Stimulated activated naive CD8-positive, alpha-beta T cell treated with anti-CD3 and anti-CD28 coated beads, Interleukin-15, Interleukin-2, amounts not matched to agents 100 ng/mL and 50 ng/mL, for 24 hours (primary cell): ENCODE data around the gene LTB.
"Not testable (repeated sequence)": the region's sequence is repeated elsewhere in the genome, so short reads cannot be mapped to it uniquely, and the experiment has no call there.

Experiments used
- H3K27ac Mint-ChIP-seq: one replicate; pipeline ENCODE4 v1.8.0; 2021; ENCODE audit warnings: mild to moderate bottlenecking, mixed read lengths
- H3K27me3 Mint-ChIP-seq: one replicate; pipeline ENCODE4 v1.8.0; 2021; ENCODE audit warnings: mixed read lengths
- H3K36me3 Mint-ChIP-seq: one replicate; pipeline ENCODE4 v1.8.0; 2021; ENCODE audit warnings: low read depth, mixed read lengths
- H3K4me1 Mint-ChIP-seq: one replicate; pipeline ENCODE4 v1.8.0; 2021; ENCODE audit warnings: low read depth, mixed read lengths
- H3K4me3 Mint-ChIP-seq: one replicate; pipeline ENCODE4 v1.8.0; 2021; ENCODE audit warnings: mild to moderate bottlenecking, mixed read lengths
- H3K9me3 Mint-ChIP-seq: one replicate; pipeline ENCODE4 v1.8.0; 2021; ENCODE audit warnings: mixed read lengths

The LTB gene

DNA sequence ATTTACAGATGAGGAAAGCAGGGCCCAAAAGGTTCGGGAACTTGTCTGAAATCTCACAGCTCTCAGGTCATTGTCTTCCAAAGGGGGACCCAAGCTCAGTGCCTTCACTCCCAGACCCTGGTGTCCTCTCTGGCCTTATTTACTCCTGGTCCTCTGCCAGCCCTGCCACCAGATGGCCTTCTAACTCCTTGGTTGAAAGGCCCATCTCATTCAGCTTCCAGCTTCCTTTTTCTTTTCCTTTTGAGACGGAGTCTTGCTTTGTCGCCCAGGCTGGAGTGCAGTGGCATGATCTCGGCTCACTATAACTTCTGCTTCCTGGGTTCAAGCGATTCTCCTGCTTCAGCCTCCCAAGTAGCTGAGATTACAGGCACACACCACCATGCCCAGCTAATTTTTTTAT is 30.9 kb downstream of the LTB start:
- H3K4me1 Mint-ChIP-seq = peaks cover 75% of the 10 kb centered on the region
- peaks cover 30% of the 10 kb centered on the region for H3K36me3 Mint-ChIP-seq
- not testable (repeated sequence) for H3K27me3 Mint-ChIP-seq, H3K9me3 Mint-ChIP-seq, H3K27ac Mint-ChIP-seq
- peak overlapping the region; percentile 41 for H3K4me3 Mint-ChIP-seq

DNA sequence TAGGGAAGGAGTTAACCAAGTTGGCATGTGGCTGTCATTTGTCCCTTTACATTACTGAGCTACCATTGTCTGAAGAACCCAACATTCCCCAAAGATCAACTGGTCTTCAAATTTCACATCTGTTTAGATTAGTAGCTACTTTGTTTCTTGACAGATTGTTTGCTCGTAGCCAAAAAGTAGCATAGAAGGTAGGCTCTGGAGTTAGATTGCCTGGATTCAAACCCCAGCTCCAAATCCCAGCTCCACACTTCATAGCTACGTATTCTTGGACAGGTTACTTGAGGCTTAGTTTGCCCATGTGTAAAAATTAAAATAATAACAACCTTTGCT is 33.7 kb downstream of the LTB start:
- peak overlapping the region; percentile 85 for H3K4me3 Mint-ChIP-seq
- H3K36me3 Mint-ChIP-seq = peaks cover 25% of the 10 kb centered on the region
- H3K9me3 Mint-ChIP-seq = no peaks in the 10 kb centered on the region
- H3K4me1 Mint-ChIP-seq = peaks cover 67% of the 10 kb centered on the region
- no peaks in the 10 kb centered on the region for H3K27me3 Mint-ChIP-seq
- H3K27ac Mint-ChIP-seq = peak overlapping the region; percentile 61

DNA sequence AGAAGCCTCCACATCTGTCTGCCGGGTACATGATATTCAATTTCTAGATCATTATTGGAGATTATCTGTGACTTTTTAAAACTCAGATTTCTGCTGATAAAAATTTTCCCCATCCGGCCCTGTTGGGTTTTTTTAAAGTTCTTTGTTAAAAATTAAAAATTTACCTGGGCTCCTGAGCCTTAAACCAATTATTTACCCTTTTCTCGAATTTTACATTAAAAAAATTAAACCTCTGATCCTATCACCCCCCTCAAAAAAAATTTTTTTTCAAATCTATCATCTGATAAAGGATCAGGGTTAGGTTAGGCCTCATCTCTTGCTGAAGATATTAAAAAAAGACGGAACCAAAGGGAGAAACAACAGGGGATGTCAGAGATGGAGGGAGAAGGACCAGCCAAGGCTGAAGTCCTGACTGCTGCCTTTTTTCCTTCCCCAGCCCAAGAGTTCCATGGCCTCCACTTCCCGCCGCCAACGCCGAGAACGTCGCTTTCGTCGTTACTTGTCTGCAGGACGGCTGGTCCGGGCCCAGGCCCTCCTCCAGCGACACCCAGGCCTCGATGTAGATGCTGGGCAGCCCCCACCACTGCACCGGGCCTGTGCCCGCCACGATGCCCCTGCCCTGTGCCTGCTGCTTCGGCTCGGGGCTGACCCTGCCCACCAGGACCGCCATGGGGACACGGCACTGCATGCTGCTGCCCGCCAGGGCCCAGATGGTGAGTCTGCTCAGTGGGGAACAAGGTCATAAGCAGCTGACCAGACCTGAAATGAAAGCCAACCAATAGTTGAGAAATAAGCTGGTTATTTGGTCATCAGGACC is 34.3 kb downstream of the LTB start:
- Mint-ChIP-seq H3K36me3 (peaks cover 20% of the 10 kb centered on the region), H3K4me3 (peak overlapping the region; percentile 85), H3K27ac (peak overlapping the region; percentile 90), H3K9me3 (no peaks in the 10 kb centered on the region), H3K4me1 (peaks cover 69% of the 10 kb centered on the region), H3K27me3 (no peaks in the 10 kb centered on the region)

DNA sequence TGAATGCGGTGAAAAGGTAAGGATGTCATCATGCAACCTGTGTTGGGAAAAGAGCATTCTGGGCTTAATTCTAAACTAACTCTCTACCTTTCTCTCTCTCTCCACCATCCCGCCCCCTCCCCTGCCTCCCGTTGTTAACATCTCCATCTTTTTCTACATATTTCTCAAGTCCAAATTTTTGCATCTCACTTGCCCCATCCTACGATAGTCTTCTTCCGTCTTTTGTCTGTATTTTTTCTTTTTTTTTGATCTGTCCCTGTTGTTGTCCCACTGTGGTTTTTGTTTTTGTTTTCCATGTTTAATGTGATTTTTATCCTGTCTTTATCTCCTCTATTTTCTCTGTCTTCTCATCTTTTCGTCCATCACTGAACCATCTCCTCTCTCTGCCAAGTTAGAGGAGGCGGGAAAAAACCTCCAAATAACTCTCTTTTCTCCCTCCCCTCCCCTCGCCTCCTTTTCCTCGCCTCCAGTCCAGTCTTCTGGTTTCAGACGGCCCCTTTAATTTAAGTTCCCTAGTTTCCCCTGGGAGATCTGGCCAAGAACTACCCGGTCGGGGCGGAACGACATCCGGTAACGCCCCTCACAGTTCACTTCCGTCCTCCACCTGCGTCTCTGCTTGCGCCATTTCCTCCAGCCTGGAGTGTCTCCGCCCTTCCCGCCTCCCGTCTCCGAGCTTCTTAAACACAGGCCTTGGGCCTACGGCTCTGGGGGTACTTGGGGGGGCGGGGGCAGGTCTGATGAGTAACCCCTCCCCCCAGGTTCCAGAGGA is 35.1 kb downstream of the LTB start, which contains the start of gene NFKBIL1:
Gene NFKBIL1, plus strand, starts transcription at position 651 of the 769 bp plus-strand sequence. Its CDS starts 87 bp downstream, at position 738.
- H3K4me1 Mint-ChIP-seq = peaks cover 71% of the 10 kb centered on the region
- H3K9me3 Mint-ChIP-seq = no peaks in the 10 kb centered on the region
- H3K4me3 Mint-ChIP-seq = peak within 1 kb of the TSS; percentile 85
- H3K27me3 Mint-ChIP-seq = no peaks in the 10 kb centered on the region
- H3K36me3 Mint-ChIP-seq = peaks cover 13% of the 10 kb centered on the region
- peak within 1 kb of the TSS; percentile 90 for H3K27ac Mint-ChIP-seq

DNA sequence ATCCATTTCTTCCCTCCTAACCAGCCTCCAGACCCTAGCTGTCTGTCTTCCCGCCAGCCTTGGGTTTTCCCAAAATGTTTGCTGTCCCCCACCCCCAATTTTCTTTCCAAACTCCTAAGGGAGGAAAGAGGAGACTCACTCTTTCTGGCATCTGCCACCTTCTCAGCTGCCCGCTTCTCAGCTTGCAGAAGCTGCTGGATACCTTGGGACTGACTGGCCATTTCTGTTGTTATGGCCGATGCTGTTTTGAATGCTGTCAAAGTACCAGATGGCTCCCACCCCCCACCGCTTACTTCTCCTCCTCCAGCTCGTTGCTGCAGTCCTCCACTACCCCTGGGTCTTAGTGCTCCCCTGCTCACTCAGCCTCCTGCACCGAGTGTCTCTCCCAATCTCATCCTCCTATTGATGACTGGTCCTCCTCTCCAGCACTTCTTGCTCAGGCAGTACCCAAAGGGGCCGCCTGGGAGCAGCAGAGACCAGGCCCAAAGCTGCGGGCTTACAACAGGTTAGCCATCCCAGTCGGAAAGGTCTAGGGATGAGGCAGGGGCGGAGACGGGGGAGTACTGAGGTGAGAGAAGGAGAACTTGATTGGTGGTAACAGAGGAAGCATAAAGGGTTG is 35.8 kb downstream of the LTB start, which contains the start of gene ATP6V1G2:
Gene ATP6V1G2, minus strand, starts transcription at position 270 of the 619 bp plus-strand sequence. Its CDS starts 49 bp downstream, at position 221.
- Mint-ChIP-seq H3K4me3 (peak within 1 kb of the TSS; percentile 85), H3K9me3 (no peaks in the 10 kb centered on the region), H3K27ac (peak within 1 kb of the TSS; percentile 90), H3K36me3 (peaks cover 13% of the 10 kb centered on the region), H3K4me1 (peaks cover 68% of the 10 kb centered on the region), H3K27me3 (no peaks in the 10 kb centered on the region)

DNA sequence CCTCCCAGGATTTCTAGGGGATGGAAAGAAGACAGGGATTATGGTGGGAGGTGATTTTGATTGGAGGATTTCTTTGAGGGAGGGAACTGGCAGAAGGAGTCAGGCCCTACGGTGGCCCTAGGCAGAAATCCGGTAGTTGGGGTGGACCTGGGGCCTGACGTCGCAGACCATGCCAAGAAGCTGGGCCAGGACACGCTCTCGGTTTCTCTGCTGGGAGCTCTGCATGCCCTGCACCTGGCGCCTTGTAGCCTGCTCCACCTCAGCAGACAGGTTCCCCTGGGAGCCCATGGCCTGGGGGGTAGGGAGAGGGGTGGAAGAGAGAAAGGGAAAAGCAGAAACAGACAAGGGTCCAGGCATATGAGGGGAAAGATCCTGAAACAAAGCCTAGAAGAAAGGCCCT is 36.9 kb downstream of the LTB start:
- H3K27me3 Mint-ChIP-seq = no peaks in the 10 kb centered on the region
- peaks cover 66% of the 10 kb centered on the region for H3K4me1 Mint-ChIP-seq
- H3K27ac Mint-ChIP-seq = no peak overlapping the region
- no peaks in the 10 kb centered on the region for H3K9me3 Mint-ChIP-seq
- H3K4me3 Mint-ChIP-seq = no peak overlapping the region
- H3K36me3 Mint-ChIP-seq = peaks cover 24% of the 10 kb centered on the region

DNA sequence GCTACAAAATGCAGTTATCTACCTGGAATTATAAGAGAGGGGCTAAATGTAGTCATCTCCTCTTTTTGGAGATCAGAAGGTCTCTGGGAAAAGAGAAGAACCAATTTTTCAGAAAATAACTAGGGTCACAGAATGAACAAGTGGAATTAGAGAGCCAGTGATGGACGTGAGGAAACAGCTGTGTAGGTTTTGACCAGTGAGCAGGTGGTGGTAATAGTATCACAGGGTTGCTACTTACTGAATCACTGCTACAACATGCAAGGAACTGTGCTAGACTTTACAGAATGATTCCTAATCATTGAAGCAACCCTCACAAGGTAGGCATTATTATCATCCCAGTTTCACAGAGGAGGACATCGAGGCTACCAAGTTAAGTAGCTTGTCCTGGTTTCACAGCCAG is 37.5 kb downstream of the LTB start:
- H3K9me3 Mint-ChIP-seq = no peaks in the 10 kb centered on the region
- no peaks in the 10 kb centered on the region for H3K27me3 Mint-ChIP-seq
- H3K27ac Mint-ChIP-seq = no peak overlapping the region
- peaks cover 69% of the 10 kb centered on the region for H3K4me1 Mint-ChIP-seq
- H3K36me3 Mint-ChIP-seq = peaks cover 29% of the 10 kb centered on the region
- no peak overlapping the region for H3K4me3 Mint-ChIP-seq

DNA sequence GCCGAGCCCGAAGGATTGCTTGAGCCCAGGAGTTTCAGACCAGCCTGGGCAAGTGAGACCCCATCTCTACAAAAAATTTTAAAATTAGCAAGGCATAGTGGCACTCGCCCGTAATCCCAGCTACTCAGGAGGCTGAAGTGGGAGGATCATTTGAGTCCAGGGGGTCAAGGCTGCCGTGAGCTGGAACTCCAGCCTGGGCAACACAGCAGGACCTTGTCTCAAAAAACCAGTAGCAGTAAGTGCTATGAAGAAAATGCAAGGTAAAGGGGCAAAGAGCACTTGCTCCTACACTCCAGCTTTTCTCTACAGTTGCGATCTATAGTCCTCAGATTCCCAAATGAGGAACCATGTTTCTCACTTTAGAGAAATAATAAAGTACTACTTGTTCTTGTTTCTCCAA is 38.6 kb downstream of the LTB start:
- H3K36me3 Mint-ChIP-seq = peaks cover 32% of the 10 kb centered on the region
- H3K27me3 Mint-ChIP-seq = no peaks in the 10 kb centered on the region
- H3K4me1 Mint-ChIP-seq = peaks cover 69% of the 10 kb centered on the region
- no peak overlapping the region for H3K4me3 Mint-ChIP-seq
- no peaks in the 10 kb centered on the region for H3K9me3 Mint-ChIP-seq
- H3K27ac Mint-ChIP-seq = no peak overlapping the region

DNA sequence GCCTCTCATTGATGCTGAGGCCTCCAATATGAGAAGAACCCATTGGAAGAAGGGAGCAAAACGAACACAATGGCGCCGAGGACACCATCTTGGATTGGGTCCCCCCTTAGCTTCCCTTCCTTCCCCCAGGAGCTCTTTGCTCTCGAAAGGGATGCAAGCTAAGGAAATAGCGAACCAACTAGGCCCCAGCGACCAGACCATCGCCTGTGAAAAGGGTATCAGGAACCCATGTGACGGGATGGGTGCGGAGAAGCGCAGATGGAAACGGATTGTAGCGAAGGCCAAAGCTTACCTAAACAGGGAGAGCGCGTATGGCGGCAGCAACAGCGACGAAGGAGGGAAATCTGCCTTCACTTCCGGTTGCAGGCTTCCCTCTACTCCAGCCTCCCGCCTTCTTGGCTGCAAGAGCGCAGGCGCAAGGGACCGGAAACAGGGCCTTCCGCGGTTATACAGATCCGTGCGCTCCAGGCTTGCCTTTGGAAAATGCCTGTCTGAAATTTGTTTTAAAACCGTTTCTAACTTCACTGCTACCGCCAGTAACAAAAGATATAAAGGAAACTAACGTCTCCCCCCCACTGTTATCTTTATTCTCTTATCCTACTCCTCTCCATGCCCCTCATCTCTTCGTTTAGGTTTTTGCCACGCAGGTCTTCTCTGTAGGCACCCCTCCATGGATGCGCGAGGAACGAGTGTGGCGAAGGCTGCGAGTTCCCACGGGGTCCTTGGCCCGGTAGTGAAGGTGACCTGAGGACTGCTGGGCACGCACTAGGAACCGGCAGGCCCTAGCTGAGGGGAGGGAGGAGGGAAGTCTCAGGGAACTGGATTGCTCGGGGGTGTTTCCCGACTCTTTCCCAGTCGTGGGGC is 40.3 kb downstream of the LTB start, which contains the start of gene DDX39B:
Gene DDX39B, minus strand, starts transcription at position 346 of the 864 bp plus-strand sequence. CDS start 1,471 bp downstream, outside the sequence.
- H3K4me3 Mint-ChIP-seq = peak within 1 kb of the TSS; percentile 86
- no peaks in the 10 kb centered on the region for H3K27me3 Mint-ChIP-seq
- H3K4me1 Mint-ChIP-seq = peaks cover 63% of the 10 kb centered on the region

DNA sequence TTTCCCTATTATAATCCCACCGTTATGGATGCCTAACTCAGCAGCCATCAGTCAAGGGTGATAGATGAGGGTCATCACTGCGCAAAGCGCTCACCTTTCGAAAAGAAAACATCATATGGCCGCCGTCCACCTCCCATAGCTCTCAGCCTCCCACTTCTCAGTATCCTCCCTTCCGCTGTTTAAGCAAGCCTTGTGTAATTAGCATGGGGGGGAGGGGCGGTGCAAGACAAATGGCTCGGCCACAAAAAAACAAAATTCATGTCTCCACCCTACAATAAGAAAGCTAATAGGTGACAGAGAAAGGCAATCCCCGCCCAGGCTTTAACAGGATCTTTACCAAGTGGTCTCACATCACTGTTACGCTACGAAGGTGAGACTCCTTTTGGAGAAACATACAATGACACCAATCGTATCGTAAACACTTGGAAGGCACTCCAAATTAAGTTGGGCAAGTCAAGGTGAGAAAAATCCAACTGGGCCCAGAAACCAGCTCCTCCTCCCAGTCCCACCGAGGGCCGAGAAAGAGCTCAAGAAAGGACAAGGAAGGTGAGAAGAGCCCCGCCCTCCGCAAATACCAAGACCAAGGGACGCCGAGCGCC is 41.1 kb downstream of the LTB start:
- H3K27ac Mint-ChIP-seq = peak overlapping the region; percentile 97
- peaks cover 47% of the 10 kb centered on the region for H3K36me3 Mint-ChIP-seq
- H3K9me3 Mint-ChIP-seq = no peaks in the 10 kb centered on the region
- H3K27me3 Mint-ChIP-seq = no peaks in the 10 kb centered on the region
- peak overlapping the region; percentile 86 for H3K4me3 Mint-ChIP-seq
- H3K4me1 Mint-ChIP-seq = peaks cover 63% of the 10 kb centered on the region

More for the DNA sequence above, 40.3 kb downstream of the LTB start, which contains the start of gene DDX39B:
- H3K27ac Mint-ChIP-seq = peak within 1 kb of the TSS; percentile 97
- H3K9me3 Mint-ChIP-seq = no peaks in the 10 kb centered on the region
- H3K36me3 Mint-ChIP-seq = peaks cover 40% of the 10 kb centered on the region

DNA sequence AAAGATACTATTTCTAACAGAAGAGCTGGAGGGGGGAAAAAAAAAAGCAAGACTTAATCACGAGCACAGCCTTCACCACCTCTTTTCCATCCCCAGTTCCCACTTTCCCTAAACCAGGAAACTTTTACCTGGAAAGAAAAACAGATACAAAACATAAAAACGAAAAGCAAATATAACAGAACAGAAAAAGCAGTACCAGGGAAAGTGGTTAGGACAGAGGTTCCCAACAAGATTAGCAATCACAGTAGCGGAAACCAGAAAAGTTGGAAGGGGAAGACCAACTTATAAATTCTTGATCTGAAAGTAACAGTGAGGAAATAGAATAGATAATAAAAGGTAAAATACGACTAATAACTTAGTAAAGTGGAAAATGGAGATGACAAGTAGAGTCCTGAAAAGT is 41.6 kb downstream of the LTB start:
- Mint-ChIP-seq H3K4me1 (peaks cover 63% of the 10 kb centered on the region), H3K36me3 (peaks cover 52% of the 10 kb centered on the region)

DNA sequence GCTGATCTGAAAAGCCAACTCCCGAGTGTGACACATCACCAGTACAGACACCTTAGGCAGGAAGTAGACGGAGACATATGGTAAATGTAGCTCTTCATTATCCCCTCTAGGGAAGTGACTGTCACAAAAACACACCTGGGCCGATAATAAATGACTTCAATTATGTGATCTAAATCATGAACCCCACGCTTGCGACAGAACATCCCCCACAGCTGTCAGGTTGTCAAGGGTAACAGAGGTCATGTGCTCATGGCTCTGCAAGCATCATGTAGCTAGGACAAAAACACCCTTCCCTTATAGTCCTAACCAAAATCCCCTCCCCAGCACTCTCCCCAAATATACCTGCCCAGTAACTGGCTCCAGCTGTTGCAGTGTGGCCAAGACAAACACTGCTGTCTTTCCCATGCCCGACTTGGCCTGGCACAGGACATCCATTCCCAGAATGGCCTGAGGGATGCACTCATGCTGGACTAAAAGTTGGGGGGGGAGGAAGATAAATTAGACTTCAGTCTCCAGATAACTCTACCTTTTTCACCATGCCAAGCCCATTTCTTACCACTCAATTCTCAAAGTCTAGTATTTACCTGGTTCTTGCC is 43.3 kb downstream of the LTB start:
- peaks cover 70% of the 10 kb centered on the region for H3K4me1 Mint-ChIP-seq
- peaks cover 69% of the 10 kb centered on the region for H3K36me3 Mint-ChIP-seq
- no peaks in the 10 kb centered on the region for H3K9me3 Mint-ChIP-seq
- peak overlapping the region; percentile 86 for H3K4me3 Mint-ChIP-seq
- H3K27me3 Mint-ChIP-seq = no peaks in the 10 kb centered on the region
- peak overlapping the region; percentile 97 for H3K27ac Mint-ChIP-seq

More for the DNA sequence above, 41.6 kb downstream of the LTB start:
- no peaks in the 10 kb centered on the region for H3K27me3 Mint-ChIP-seq
- H3K4me3 Mint-ChIP-seq = peak overlapping the region; percentile 86
- no peaks in the 10 kb centered on the region for H3K9me3 Mint-ChIP-seq
- peak overlapping the region; percentile 97 for H3K27ac Mint-ChIP-seq

DNA sequence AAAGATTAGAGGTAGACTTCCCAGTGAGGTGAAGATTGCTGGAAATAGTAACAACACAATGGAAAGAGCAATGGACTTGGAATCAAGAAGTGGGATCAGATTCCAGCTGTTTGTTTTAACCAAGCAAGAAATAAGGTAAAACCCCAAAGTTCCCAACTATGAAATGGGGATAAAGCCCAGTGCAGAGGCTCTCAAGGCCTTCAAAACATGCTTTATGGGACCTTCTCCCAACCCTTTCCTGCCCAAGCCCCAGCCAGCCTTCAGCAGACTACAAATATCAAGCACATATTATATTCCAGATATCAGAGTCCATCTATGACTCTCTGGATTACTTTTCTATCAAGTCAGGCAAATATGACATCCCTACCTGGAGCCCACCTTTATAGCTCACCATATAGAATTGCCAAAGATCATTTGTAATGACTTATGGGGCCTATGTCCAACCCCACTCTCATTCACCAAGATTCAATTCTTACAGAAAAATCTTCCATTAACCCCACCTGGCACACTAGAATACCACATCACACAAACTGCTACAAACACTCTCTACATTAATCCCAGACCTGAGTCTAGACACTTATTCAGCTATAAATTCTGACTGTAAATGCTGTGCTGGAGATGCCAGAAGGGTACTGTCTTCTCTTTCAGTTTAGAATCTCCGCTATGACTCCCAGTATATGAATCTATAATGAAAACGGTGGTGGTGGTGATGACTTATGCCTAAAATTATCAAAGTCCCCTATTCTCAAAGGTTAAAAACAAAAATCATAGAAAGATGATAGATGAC is 46.5 kb downstream of the LTB start:
- Mint-ChIP-seq H3K9me3 (no peaks in the 10 kb centered on the region), H3K4me3 (no peak overlapping the region), H3K4me1 (peaks cover 61% of the 10 kb centered on the region), H3K36me3 (peaks cover 91% of the 10 kb centered on the region), H3K27me3 (no peaks in the 10 kb centered on the region), H3K27ac (peak overlapping the region; percentile 64)
